Keratinocyte (primary cell): Measurements from ENCODE around the gene C1QTNF3.
"Not testable (repeated sequence)": the region's sequence is repeated elsewhere in the genome, so short reads cannot be mapped to it uniquely, and the experiment has no call there.

ENCODE experiments used
- CTCF ChIP-seq, 3 experiments: IDR thresholded peaks in 1 of 3; conservative IDR thresholded peaks in 1 of 3; optimal IDR thresholded peaks in 1 of 3; 2 replicates in 2 of 3; 3 replicates in 1 of 3; pipeline versions ENCODE3 to v1.5.1; 2011; ENCODE audit warnings: low read length in 3 of 3, mild to moderate bottlenecking in 3 of 3, moderate library complexity in 2 of 3, control low read depth in 1 of 3, inconsistent platforms in 1 of 3; ENCODE audit not compliant: insufficient read depth in 2 of 3; ENCODE audit errors: extremely low read depth in 1 of 3
- EZH2 ChIP-seq: IDR thresholded peaks from one replicate; pipeline ENCODE4 v1.6.1; 2012; ENCODE audit warnings: inconsistent platforms, mild to moderate bottlenecking, low read length, moderate library complexity

- TF ChIP-seq CTCF (optimal IDR thresholded peaks at IDR 0.05 in 1 of 3, IDR thresholded peaks at IDR 0.05 in 1 of 3, conservative IDR thresholded peaks at IDR 0.05 in 1 of 3; ENCODE audit: extremely low read depth in 1 of 3, insufficient read depth in 2 of 3, low read length in 3 of 3); EZH2: not testable (repeated sequence)
Measured at GRCh38 chr5:34083898-34084297, 40.9 kb upstream of the C1QTNF3 start.
